Heart left ventricle (tissue), 16 donors: ENCODE data around the gene RAB36. TPM values are rescaled to one million over a fixed set of nuclear protein-coding genes. Genes with fewer than 3 reads are reported as not detected.

ENCODE experiments used
- ATAC-seq, 4 donors: fragments of 200-7000 bp; cut with Tn5 transposase; one replicate each; pipeline ENCODE4 v1.9.1; 2020 to 2022; ENCODE audit warnings: moderate library complexity in 4 of 4, mild to moderate bottlenecking in 3 of 4, moderate number of reproducible peaks in 1 of 4
- DNase-seq, 5 donors: peaks; one replicate each; pipeline ENCODE4 v3.0.0-alpha.2; 2020
- H3K27ac ChIP-seq, 12 donors: fragments of 200-600 bp; sonication (generic) in 4 of 12; one replicate each; pipeline versions ENCODE4 v1.5.0 to v1.8.0; 2016 to 2022; ENCODE audit warnings: mild to moderate bottlenecking in 2 of 12
- H3K27me3 ChIP-seq, 9 donors: fragments of 200-600 bp; sonication (generic) in 2 of 9; one replicate each; pipeline versions ENCODE4 v1.5.1 to v1.8.0; 2016 to 2022; ENCODE audit warnings: mild to moderate bottlenecking in 3 of 9
- H3K36me3 ChIP-seq, 9 donors: fragments of 200-600 bp; sonication (generic) in 2 of 9; one replicate each; pipeline versions ENCODE4 v1.5.0 to v1.8.0; 2018 to 2022; ENCODE audit warnings: mild to moderate bottlenecking in 2 of 9
- H3K4me1 ChIP-seq, 12 donors: fragments of 200-600 bp; sonication (generic) in 4 of 12; one replicate each; pipeline versions ENCODE4 v1.5.0 to v1.8.0; 2016 to 2022; ENCODE audit warnings: mild to moderate bottlenecking in 3 of 12
- H3K4me3 ChIP-seq, 12 donors: fragments of 200-600 bp; sonication (generic) in 4 of 12; one replicate each; pipeline versions ENCODE4 v1.5.0 to v1.8.0; 2017 to 2022; ENCODE audit warnings: mild to moderate bottlenecking in 9 of 12, moderate library complexity in 4 of 12
- H3K9me3 ChIP-seq, 12 donors: fragments of 200-600 bp; sonication (generic) in 4 of 12; one replicate each; pipeline versions ENCODE4 v1.5.0 to v1.8.0; 2016 to 2022; ENCODE audit warnings: mild to moderate bottlenecking in 1 of 12
- CTCF ChIP-seq, 12 donors: fragments of 200-600 bp; sonication (generic) in 4 of 12; IDR thresholded peaks; one replicate each; pipeline versions ENCODE4 v1.5.0 to v1.8.0; 2018 to 2022; ENCODE audit warnings: antibody characterized with exemption in 12 of 12, mild to moderate bottlenecking in 5 of 12
- POLR2A ChIP-seq, 2 donors: fragments of 450-650 bp; IDR thresholded peaks; one replicate each; pipeline ENCODE4 v1.6.1; 2017; ENCODE audit warnings: antibody characterized with exemption in 2 of 2, mild to moderate bottlenecking in 2 of 2, moderate library complexity in 2 of 2
- WGBS, 4 donors: extraction: QIAGEN DNeasy Blood & Tissue Kit in 2 of 4; methylation state at CpG; one replicate each; pipeline versions ENCODE4 v1.1.5 to v1.1.7; 2013 to 2018; 5-methylcytosine and 5-hydroxymethylcytosine counted together
- intact Hi-C, 10 donors: fragments of 100-400 bp; cut with DNase I; formaldehyde crosslinking; loops; one replicate each; pipeline versions ENCODE4 v1.11.1 to v1.14.2; 2022
- polyA plus RNA-seq, 2 donors: library from polyadenylated mRNA; stranded (reverse); fragments of 200-250 nt; gene quantifications; one replicate each; pipeline ENCODE4 v1.2.3, GENCODE V29; 2013
- total RNA-seq, 9 donors: library from RNA; depleted of rRNA in 2 of 9; stranded (reverse); fragments of >200 nt in 2 of 9; fragmentation: NEBNext Ultra II Directional in 3 of 9; extraction: Animal tissue kit (Norgen Biotek cat#: 25700) in 3 of 9; gene quantifications; one replicate each; pipeline versions ENCODE4 v1.1.0 to v1.2.4, GENCODE V29; 2016 to 2023
- donor health status: ischemic (EF 13 %, LVEDD 7.1; RV severe dilation, severe dysfunction).
- donor health status: healthy with polysubstance abuse.
- donor health status: DM: no; HTN: yes; CAD: no.
- donor health status: DM: no; HTN: no; CAD: no.
- donor health status: ischemic (EF 25% LVEDD 6.9; RV normal size, moderate dysfunction).
- donor health status: ischemic (EF 25% LVEDD 5.7; RV mildly dilated, moderate dysfunction).
- donor health status: healthy.
- donor health status: DM: yes; HTN: yes; CAD: no.
- donor health status: ischemic (EF 35%, LVEDD 5.7; RV mildly dilated, moderate dysfunction).
- donor health status: nonischemic (EF 11% LVEDD 7.7; RV severe dilation, severe dysfunction).
- donor health status: DM: yes; HTN: yes; CAD: no.
- donor health status: PGD.
- donor health status: ischemic (EF 29% LVEDD 5.4; RV normal size, mild dysfunction).
- donor health status: nonischemic (EF 23%, LVEDD 6.1; RV moderate dilation, normal function).

Gene RAB36
- total and polyA plus RNA-seq, 11 donors = 0.11 to 3.2 (median 0.54) TPM

GRCh38 chr22:23112472-23113012, 32.7 kb upstream of the RAB36 start:
- Histone ChIP-seq H3K27me3 (no peaks in the 10 kb centered on the region), H3K4me3 (no peak overlapping the region), H3K27ac (no peak overlapping the region), H3K4me1 (peaks cover 0 to 19% (median 11%) of the 10 kb centered on the region in 12 donors), H3K9me3 (no peaks in the 10 kb centered on the region), H3K36me3 (no peaks in the 10 kb centered on the region)
- 88 to 95% (median 93%) methylated on average over 7 to 9 of the region's 9 CpGs for WGBS, 4 donors
- ATAC-seq (no peak), DNase-seq (no peak)
- intact Hi-C loops = loop anchor here in 1 of 10 donors (10.0 kb wide), 1 partner anchor 48 kb away; no protein-coding TSS in a partner anchor
- TF ChIP-seq CTCF (IDR thresholded peaks at IDR 0.05) = no peak
- no peak for TF ChIP-seq POLR2A (IDR thresholded peaks at IDR 0.05)

- 37 to 60% (median 57%) methylated on average over 10 to 14 of the region's 14 CpGs for WGBS, 4 donors
- intact Hi-C loops = loop anchor here in 1 of 10 donors (10.0 kb wide), 1 partner anchor 48 kb away; no protein-coding TSS in a partner anchor
- no peak overlapping the region for H3K27ac ChIP-seq
- no peak overlapping the region for H3K4me3 ChIP-seq
- peak in 3 of 5 donors; percentile 30 to 52 (median 34) for DNase-seq
- no peaks in the 10 kb centered on the region for H3K36me3 ChIP-seq
- TF ChIP-seq POLR2A (IDR thresholded peaks at IDR 0.05) (no peak), CTCF (IDR thresholded peaks at IDR 0.05) (no peak)
- ATAC-seq = peak in 2 of 4 donors; percentile 33 to 47
- peaks cover 0 to 21% (median 11%) of the 10 kb centered on the region in 12 donors for H3K4me1 ChIP-seq
- H3K9me3 ChIP-seq = no peaks in the 10 kb centered on the region
- no peaks in the 10 kb centered on the region for H3K27me3 ChIP-seq
Measured at GRCh38 chr22:23113067-23113846, 32.0 kb upstream of the RAB36 start.

- Histone ChIP-seq H3K27me3 (no peaks in the 10 kb centered on the region), H3K4me3 (no peak overlapping the region), H3K9me3 (no peaks in the 10 kb centered on the region), H3K27ac (no peak overlapping the region), H3K4me1 (peaks cover 0 to 21% (median 11%) of the 10 kb centered on the region in 12 donors), H3K36me3 (no peaks in the 10 kb centered on the region)
- whole genome bisulfite sequencing, 4 donors = 82 to 86% (median 84%) methylated on average over 11 to 18 of the region's 18 CpGs
- ATAC-seq (no peak), DNase-seq (no peak)
- intact Hi-C loops = loop anchor here in 1 of 10 donors (10.0 kb wide), 1 partner anchor 49 kb away; no protein-coding TSS in a partner anchor
- TF ChIP-seq CTCF (IDR thresholded peaks at IDR 0.05) (no peak), POLR2A (IDR thresholded peaks at IDR 0.05) (no peak)
Measured at GRCh38 chr22:23113847-23114720, 31.2 kb upstream of the RAB36 start.
